Measurements from ENCODE around the gene PXYLP1. TPM values are rescaled to one million over a fixed set of nuclear protein-coding genes. Genes with fewer than 3 reads are reported as not detected.

The PXYLP1 gene
- total RNA-seq, 1 experiment from 2014 or later = 6.2 TPM

DNA sequence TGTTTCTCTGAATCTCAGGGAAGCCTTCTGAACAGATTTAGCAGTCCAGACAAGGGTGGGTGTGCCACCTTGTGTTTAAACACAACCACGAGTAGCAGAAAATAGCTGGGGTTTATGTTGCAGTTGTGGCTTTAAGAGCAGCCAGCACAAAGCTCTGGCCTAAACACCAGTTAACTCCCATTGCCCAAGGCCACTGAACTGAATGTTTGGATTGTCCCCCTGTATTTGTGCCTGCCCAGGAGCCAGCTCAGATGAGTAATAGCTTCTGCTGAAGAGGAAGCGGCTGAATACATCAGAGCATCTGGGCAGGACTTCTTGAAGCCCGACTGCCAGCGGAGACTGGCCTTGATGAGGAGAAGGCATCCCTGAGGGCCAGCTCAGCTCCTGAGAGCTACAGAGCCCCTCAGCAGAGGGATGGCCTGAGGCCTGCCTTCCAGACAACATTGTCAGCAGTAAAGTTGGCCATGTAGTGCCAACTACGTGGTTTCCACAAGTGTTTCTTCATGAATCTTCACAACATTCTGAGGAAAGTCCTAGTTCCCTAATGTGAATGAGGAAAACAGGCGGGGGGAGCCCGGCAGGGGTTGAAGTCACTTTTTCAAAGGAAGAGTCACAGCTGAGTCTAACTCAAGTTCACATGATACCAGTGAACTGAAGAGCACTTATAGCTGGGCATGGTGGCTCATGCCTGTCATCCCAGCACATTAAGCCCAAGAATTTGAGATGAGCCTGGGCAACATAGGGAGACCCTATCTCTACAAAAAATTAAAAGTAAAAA is 70.9 kb downstream of the PXYLP1 start:
- POLR2A ChIA-PET (ENCODE audit: unreplicated experiment) = interaction anchor here (0.6 kb wide), 1 partner anchor 71 kb away, joined by 4 read pairs; the partner anchor contains the start of gene PXYLP1
- ATAC-seq = peak; percentile 77
- H2AFZ ChIP-seq (ENCODE audit: low read length) = no peak overlapping the region

DNA sequence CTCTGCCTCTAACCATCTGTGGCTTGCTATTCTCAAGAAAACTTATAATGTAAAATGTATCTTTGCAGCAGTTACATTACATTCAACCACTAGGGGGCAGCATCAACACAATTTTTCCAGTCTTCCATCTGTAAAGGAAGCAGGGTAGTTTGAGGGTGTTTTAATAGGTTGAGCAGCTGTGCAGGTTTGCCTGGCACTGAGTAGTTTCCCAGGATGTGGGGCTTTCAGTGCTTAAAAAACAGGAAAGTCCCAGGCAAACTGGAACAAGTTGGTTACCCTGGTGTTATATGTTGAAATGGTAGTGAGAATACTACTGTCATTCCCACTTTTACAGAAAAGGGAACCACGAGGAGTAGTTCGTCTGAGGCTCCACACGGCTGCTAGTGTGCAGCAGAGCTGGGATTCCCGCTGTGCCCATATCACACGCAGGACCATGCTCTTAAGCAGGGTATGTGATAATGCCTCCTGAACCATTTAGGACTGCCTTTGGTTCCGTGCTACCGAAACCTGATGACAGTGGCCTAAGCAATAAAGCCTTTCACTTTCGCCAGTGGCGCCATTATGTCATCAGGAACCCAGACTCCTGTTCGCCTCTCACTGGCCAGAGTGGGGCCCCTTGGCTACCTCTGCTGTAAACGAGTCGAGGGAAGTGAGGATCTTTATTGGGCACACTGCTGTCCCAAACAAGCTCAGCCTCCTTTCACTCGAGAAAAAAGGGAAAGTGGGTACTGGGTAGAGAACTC is 72.0 kb downstream of the PXYLP1 start:
- Histone ChIP-seq H2AFZ (ENCODE audit: low read length) (no peak overlapping the region), H3K27me3 (ENCODE audit: low read length) (no peaks in the 10 kb centered on the region), H3K79me2 (ENCODE audit: low read length) (no peaks in the 10 kb centered on the region), H4K20me1 (ENCODE audit: low read length) (no peaks in the 10 kb centered on the region), H3K9me3 (ENCODE audit: low read length) (no peaks in the 10 kb centered on the region), H3K9me2 (replicated peaks; ENCODE audit: low read length) (no peaks in the 10 kb centered on the region), H3K4me2 (ENCODE audit: low read length) (no peak overlapping the region), H3K9ac (ENCODE audit: low read length) (no peak overlapping the region), H3K4me1 (ENCODE audit: insufficient read depth, low read length) (peaks cover 4% of the 10 kb centered on the region; the same call in 1 of the 2 replicates), H3K4me3 (ENCODE audit: low read length) (no peak overlapping the region), H3K27ac (ENCODE audit: low read length) (no peak overlapping the region), H3K36me3 (ENCODE audit: low read depth, low read length) (no peaks in the 10 kb centered on the region), H3F3A (ENCODE audit: low read length, unreplicated experiment) (no peaks in the 10 kb centered on the region)
- TF ChIP-seq, protein P1, sequence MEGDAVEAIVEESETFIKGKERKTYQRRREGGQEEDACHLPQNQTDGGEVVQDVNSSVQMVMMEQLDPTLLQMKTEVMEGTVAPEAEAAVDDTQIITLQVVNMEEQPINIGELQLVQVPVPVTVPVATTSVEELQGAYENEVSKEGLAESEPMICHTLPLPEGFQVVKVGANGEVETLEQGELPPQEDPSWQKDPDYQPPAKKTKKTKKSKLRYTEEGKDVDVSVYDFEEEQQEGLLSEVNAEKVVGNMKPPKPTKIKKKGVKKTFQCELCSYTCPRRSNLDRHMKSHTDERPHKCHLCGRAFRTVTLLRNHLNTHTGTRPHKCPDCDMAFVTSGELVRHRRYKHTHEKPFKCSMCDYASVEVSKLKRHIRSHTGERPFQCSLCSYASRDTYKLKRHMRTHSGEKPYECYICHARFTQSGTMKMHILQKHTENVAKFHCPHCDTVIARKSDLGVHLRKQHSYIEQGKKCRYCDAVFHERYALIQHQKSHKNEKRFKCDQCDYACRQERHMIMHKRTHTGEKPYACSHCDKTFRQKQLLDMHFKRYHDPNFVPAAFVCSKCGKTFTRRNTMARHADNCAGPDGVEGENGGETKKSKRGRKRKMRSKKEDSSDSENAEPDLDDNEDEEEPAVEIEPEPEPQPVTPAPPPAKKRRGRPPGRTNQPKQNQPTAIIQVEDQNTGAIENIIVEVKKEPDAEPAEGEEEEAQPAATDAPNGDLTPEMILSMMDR (conservative IDR thresholded peaks at IDR 0.05; ENCODE audit: low read depth, low read length) = peak; percentile 79
- no peak for TF ChIP-seq EZH2 (IDR thresholded peaks at IDR 0.05; ENCODE audit: low read length, unreplicated experiment)
- ChIA-PET CTCF (interaction anchor here (0.5 to 1.7 kb wide), 4 partner anchors 57 to 1169 kb away, joined by 3 to 17 read pairs (median 5); partner anchors contain the start of gene PXYLP1), POLR2A (ENCODE audit: unreplicated experiment) (no interaction called here)
- DNase-seq = peak; percentile 82
- peak; percentile 66 for ATAC-seq
- intact Hi-C loops (cut with micrococcal nuclease) = loop anchor here (2.0 kb wide), 2 partner anchors 73 to 151 kb away; partner anchors contain the start of gene PXYLP1
- BruUV-seq (replicated peaks) = no TSS peak

More for the DNA sequence above, 70.9 kb downstream of the PXYLP1 start:
- peak; percentile 48 for DNase-seq
- Histone ChIP-seq H3K27ac (ENCODE audit: low read length) (no peak overlapping the region), H3K79me2 (ENCODE audit: low read length) (no peaks in the 10 kb centered on the region), H3K4me2 (ENCODE audit: low read length) (no peak overlapping the region), H3F3A (ENCODE audit: low read length, unreplicated experiment) (no peaks in the 10 kb centered on the region), H3K4me1 (ENCODE audit: insufficient read depth, low read length) (peaks cover 4% of the 10 kb centered on the region; the same call in 1 of the 2 replicates), H3K36me3 (ENCODE audit: low read depth, low read length) (no peaks in the 10 kb centered on the region), H3K9me2 (replicated peaks; ENCODE audit: low read length) (no peaks in the 10 kb centered on the region), H3K9ac (ENCODE audit: low read length) (no peak overlapping the region), H3K9me3 (ENCODE audit: low read length) (no peaks in the 10 kb centered on the region), H3K4me3 (ENCODE audit: low read length) (no peak overlapping the region), H4K20me1 (ENCODE audit: low read length) (no peaks in the 10 kb centered on the region), H3K27me3 (ENCODE audit: low read length) (no peaks in the 10 kb centered on the region)
- TF ChIP-seq EZH2 (IDR thresholded peaks at IDR 0.05; ENCODE audit: low read length, unreplicated experiment) (no peak), EZH2phosphoT487 (IDR thresholded peaks at IDR 0.05; ENCODE audit: borderline replicate concordance, low read length) (no peak)
- TF ChIP-seq, protein P1 (conservative IDR thresholded peaks at IDR 0.05; ENCODE audit: low read depth, low read length) = no peak; the same call in 1 of the 2 replicates
- no TSS peak for BruUV-seq (replicated peaks)
- CTCF ChIA-PET = interaction anchor here (0.6 to 1.7 kb wide), 4 partner anchors 65 to 1170 kb away, joined by 4 to 17 read pairs (median 4); partner anchors contain the start of gene PXYLP1
- intact Hi-C loops (cut with micrococcal nuclease) = loop anchor here (2.0 kb wide), 2 partner anchors 72 to 152 kb away; partner anchors contain the start of gene PXYLP1
